HFF-Myc (cell line): Measurements from ENCODE around the gene MAPK6.

Source experiments
- DNase-seq: peaks from one replicate; pipeline ENCODE4 v3.0.0-alpha.2; 2011; ENCODE audit warnings: low read depth; ENCODE audit errors: extremely low read depth
- H3K4me3 ChIP-seq: replicated peaks from 2 replicates; pipeline ENCODE4 v1.5.1; 2011; ENCODE audit warnings: low read depth, mild to moderate bottlenecking, control low read depth, low read length
- CTCF ChIP-seq: IDR thresholded peaks from 2 replicates; pipeline ENCODE4 v1.5.1; 2012; ENCODE audit warnings: mild to moderate bottlenecking, low read depth, low read length, control low read depth; ENCODE audit errors: missing control alignments

MAPK6 gene

GRCh38 chr15:52105846-52106245 lies 86.8 kb downstream of the MAPK6 start:
- no peak overlapping the region for H3K4me3 ChIP-seq
- DNase-seq: no peak
- no peak for TF ChIP-seq CTCF

GRCh38 chr15:52106641-52107040 lies 87.6 kb downstream of the MAPK6 start:
- DNase-seq: no peak
- no peak overlapping the region for H3K4me3 ChIP-seq
- TF ChIP-seq CTCF: no peak

GRCh38 chr15:52107238-52107637 lies 88.2 kb downstream of the MAPK6 start:
- H3K4me3 ChIP-seq: no peak overlapping the region

GRCh38 chr15:52109559-52110451 lies 90.8 kb downstream of the MAPK6 start:
- no peak for DNase-seq
- H3K4me3 ChIP-seq: no peak overlapping the region
- TF ChIP-seq CTCF: no peak

More at GRCh38 chr15:52107238-52107637, 88.2 kb downstream of the MAPK6 start:
- DNase-seq: no peak
- no peak for TF ChIP-seq CTCF

GRCh38 chr15:52111517-52112202 lies 92.6 kb downstream of the MAPK6 start:
- H3K4me3 ChIP-seq: peak overlapping the region; percentile 34; the same call in 1 of the 2 replicates
- no peak for DNase-seq
- no peak for TF ChIP-seq CTCF

- H3K4me3 ChIP-seq: peak overlapping the region; percentile 34
- DNase-seq: no peak
These were observed 93.3 kb downstream of the MAPK6 start for GRCh38 chr15:52112203-52112750.

More at GRCh38 chr15:52112203-52112750, 93.3 kb downstream of the MAPK6 start:
- no peak for TF ChIP-seq CTCF
